Endothelial cell of umbilical vein (primary cell): ENCODE results near the gene GBE1.

ENCODE experiments used
- CTCF ChIP-seq, 2 donors: IDR thresholded peaks; 1 replicate in 1 of 2; 2 replicates in 1 of 2; pipeline ENCODE4 v1.5.1; 2011; ENCODE audit warnings: low read length in 2 of 2, mild to moderate bottlenecking in 2 of 2, moderate library complexity in 2 of 2, control low read depth in 1 of 2, inconsistent platforms in 1 of 2, low read depth in 1 of 2; ENCODE audit not compliant: insufficient read depth in 1 of 2; ENCODE audit errors: extremely low read depth in 1 of 2
- EZH2 ChIP-seq: IDR thresholded peaks from 2 replicates; pipeline ENCODE4 v1.6.1; 2012; ENCODE audit warnings: borderline replicate concordance, low read depth, mild to moderate bottlenecking, moderate library complexity, low read length, inconsistent platforms; ENCODE audit not compliant: severe bottlenecking
- FOS ChIP-seq: IDR thresholded peaks from 2 replicates; pipeline ENCODE4 v1.6.1; 2011; ENCODE audit warnings: mild to moderate bottlenecking, low read length, moderate library complexity, borderline replicate concordance; ENCODE audit not compliant: insufficient read depth
- GATA2 ChIP-seq: IDR thresholded peaks from 2 replicates; pipeline ENCODE4 v1.7.0; 2011; ENCODE audit warnings: low read depth, mild to moderate bottlenecking, moderate library complexity, mixed read lengths, low read length; ENCODE audit not compliant: insufficient read length, insufficient read depth
- JUN ChIP-seq: IDR thresholded peaks from 2 replicates; pipeline ENCODE4 v1.6.1; 2011; ENCODE audit warnings: borderline replicate concordance, low read depth; ENCODE audit not compliant: insufficient read length, insufficient read depth
- MYC ChIP-seq: IDR thresholded peaks from one replicate; pipeline ENCODE4 v1.6.1; 2011; ENCODE audit warnings: mild to moderate bottlenecking, low read depth, low read length
- POLR2A ChIP-seq: IDR thresholded peaks from 2 replicates; pipeline ENCODE4 v1.6.1; 2012; ENCODE audit warnings: low read depth, mild to moderate bottlenecking, control low read depth, low read length
- POLR2AphosphoS5 ChIP-seq: IDR thresholded peaks from 2 replicates; pipeline ENCODE4 v1.6.1; 2012; ENCODE audit warnings: low read depth, mild to moderate bottlenecking, control low read depth, low read length, moderate library complexity; ENCODE audit not compliant: insufficient read depth
- TF ChIP-seq, protein P1 (sequence below): IDR thresholded peaks from 2 replicates; pipeline ENCODE4 v1.6.1; 2011; ENCODE audit not compliant: insufficient read depth, insufficient read length

DNA sequence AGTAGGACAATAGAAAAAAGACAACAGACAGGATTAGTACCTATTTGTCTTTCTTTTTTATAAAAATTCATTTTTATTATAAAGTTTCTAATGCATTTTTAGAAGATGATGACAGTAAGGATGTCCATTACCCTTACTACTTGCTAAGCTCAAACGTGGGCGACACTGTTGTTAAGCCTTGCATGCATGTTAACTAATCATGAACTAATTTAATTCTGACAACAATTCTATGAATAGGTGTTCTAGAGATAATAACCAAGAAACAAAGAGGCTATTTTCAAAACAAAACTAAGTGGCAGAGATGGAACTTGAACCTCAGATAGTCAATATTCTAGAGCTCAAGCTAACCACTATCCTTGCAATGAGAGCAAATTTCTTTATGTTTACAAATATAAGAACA, 247.9 kb downstream of the GBE1 start:
- no peak for TF ChIP-seq POLR2A
- no peak for TF ChIP-seq MYC
- TF ChIP-seq CTCF (IDR thresholded peaks at IDR 0.05; ENCODE audit: extremely low read depth in 1 of 2, insufficient read depth in 1 of 2, low read depth in 1 of 2, low read length in 2 of 2) = no peak
- TF ChIP-seq EZH2 = no peak
- no peak for TF ChIP-seq POLR2AphosphoS5
- TF ChIP-seq, protein P1, sequence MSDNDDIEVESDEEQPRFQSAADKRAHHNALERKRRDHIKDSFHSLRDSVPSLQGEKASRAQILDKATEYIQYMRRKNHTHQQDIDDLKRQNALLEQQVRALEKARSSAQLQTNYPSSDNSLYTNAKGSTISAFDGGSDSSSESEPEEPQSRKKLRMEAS = no peak
- TF ChIP-seq GATA2 = no peak
- TF ChIP-seq JUN = no peak
- TF ChIP-seq FOS = no peak
